ENCODE measurements around the gene ADCY7. TPM values are rescaled to one million over a fixed set of nuclear protein-coding genes. Genes with fewer than 3 reads are reported as not detected.
A peak's percentile ranks its signal among the peaks of the same experiment; 100 is the strongest.
"Not testable (repeated sequence)": the region's sequence is repeated elsewhere in the genome, so short reads cannot be mapped to it uniquely, and the experiment has no call there.

ADCY7 gene
- total RNA-seq = 12.7 and 24.4 TPM in 2 replicates
- 20.4 TPM for polyA plus RNA-seq (2012)

- DNase-seq (ENCODE audit: low read depth) = peak; percentile 86
Observed at GRCh38 chr16:50266337-50267091, at the start of gene ADCY7. Gene ADCY7 (plus strand): TSS chr16:50266551. CDS start chr16:50288180, 21,629 bp downstream.

- DNase-seq (ENCODE audit: low read depth) = no peak
Observed at GRCh38 chr16:50219402-50219975, 46.9 kb upstream of the ADCY7 start.

DNA sequence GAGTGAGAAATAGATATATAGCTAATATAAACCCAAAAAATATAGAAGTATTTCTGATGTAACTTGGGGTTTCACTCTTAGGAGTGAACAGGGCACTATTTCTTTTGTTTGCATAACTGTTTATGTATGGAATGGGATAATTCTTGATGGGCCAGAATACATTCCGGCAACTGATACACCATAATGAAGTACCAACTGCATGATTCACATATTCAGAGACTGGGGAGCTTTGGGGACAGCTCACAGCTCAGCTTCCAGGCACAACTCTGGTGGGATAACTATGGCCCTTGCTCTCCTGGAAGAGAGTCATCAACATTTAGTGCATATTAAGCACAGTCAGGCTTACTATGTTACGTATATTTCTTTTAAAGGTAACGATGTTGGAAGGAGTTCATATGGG lies 42.1 kb upstream of the ADCY7 start:
- DNase-seq (ENCODE audit: low read depth) = no peak

DNA sequence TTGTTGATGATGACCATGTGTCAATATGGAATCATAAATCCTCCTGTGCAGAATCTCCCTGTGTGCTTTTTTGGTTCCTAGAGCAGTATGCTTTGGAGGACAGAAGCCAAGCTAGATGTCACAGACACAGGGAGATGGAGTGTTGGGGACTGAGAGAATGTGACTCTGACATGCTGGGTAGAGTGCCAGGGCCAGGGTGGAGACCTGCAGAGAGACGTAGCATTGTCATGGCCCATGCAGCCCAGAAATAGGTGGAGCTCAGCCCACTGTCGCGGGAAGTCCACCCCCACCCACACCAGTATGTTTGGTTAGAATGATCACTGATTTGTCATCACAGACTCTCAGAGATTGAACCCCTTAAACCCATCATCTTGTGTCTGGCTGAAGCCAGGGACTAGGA lies 39.2 kb upstream of the ADCY7 start:
- no peak for DNase-seq (ENCODE audit: low read depth)

DNA sequence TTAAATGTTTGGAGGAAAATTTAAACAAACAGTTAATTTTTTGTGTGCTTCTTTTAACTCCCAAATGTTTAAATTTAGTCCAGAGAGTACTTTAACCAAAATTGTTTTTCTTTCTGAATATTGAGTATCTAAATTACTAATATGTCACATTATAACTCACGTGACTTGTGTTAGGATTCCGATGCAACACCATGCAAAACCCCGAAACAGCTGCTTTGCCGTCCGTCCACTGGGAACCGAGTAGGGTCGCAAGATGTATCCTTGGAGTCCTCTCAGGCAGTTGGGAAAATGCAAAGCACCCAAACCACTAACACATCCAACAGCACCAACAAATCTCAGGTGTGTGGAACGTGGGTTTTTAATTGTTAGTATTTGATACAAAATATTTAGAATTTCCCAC lies 38.7 kb upstream of the ADCY7 start:
- no peak for DNase-seq (ENCODE audit: low read depth)

- DNase-seq (ENCODE audit: low read depth) = no peak
Observed at GRCh38 chr16:50228364-50228868, 37.9 kb upstream of the ADCY7 start.

DNA sequence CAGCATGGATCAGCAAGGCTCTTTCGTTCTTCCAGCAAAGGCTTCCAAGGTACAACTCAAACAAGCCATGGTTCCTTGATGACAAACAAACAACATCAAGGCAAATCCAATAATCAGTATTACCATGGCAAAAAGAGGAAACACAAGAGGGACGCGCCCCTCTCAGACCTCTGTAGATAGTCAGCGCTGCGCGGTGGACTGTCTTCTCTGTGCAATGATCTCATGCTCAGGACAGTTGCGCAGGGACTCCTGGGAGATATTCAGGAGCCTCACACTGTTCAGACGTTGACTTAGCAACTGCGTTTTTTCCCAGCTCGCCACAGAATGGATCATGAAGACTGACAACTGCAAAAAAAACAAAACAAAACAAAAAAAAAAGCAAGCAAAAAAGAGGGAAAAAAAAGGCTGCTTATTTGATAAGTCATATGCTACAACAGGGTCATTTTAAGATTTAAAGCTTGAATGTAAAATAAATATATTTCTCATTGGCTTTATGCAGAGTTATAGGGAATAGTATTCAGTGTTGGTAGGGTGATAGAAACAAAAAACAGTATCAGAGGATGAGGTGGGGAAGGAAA lies 37.1 kb upstream of the ADCY7 start:
- no peak for DNase-seq (ENCODE audit: low read depth)

DNA sequence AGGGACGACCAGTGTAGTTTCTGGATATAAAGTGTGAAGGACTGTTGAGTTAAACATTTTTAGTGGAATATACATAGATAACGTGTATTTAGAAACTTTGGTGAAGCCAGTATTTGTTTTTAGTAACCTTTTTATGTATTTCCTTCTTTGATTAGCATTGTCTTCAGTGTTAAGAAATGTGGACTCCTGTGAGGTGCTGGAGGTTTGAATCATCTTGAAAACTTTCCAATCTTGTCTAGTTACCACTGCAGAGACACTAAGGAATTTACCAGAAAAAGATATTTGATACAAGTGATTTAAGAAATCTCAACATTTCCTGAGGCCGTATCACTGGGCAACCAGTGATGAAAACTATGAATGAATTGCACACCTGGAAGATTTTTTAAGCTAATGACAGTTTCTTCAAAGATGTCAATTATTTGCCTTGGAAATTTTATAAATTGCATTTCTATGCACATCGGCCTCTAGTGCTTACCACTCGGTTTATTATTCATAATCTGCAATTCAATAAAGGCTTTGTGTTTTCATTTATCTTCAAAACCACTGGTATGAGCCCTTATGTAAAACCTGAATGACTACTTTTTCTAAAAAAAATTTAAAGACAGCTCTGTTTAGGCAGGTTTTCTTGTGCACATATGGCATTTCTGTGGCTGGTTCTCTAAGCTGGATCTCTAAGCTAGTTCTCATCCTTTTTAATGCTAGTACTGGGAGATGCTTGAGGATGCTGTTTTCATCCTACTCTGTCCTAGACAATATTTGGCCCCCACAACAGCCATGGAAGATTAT lies 31.4 kb upstream of the ADCY7 start:
- DNase-seq (ENCODE audit: low read depth) = no peak

DNA sequence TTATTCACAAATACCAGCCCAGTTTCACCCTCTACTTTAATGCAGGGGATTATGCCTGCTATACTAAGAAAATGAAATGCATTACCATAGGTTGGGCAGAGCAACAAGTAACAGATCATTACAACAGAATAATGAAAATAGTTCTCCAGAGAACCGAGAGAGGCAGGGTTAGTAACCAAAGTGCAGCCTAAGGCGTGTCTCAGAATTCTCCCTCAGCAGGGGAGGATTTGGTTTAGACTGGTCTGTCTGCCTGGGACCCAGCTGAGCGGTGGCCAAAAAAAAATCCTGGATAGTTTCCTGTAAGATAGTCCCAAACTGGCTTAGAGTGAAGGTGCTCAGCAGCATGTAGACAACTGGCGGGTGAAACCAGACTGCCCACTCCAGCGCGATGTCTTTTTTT lies 30.8 kb upstream of the ADCY7 start:
- no peak for DNase-seq (ENCODE audit: low read depth)

DNA sequence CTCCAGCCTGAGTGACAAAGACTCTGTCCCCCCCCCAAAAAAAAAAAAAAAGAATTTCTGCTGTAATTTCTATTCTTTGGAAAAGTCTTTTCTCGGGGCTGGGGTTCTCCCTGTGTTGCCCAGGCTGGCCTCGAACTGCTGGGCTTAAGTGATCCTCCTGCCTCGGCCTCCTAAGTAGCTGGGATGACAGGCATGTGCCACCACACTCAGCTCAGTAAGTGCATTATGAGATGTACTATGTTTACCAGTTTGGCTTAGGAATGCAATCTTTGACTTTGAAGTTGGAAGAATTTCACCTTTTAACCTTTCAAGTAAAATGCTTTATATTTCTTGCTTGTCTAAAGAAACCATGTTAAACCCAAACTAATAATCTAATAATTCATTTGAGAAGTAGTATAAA lies 28.0 kb upstream of the ADCY7 start:
- DNase-seq (ENCODE audit: low read depth) = no peak

DNA sequence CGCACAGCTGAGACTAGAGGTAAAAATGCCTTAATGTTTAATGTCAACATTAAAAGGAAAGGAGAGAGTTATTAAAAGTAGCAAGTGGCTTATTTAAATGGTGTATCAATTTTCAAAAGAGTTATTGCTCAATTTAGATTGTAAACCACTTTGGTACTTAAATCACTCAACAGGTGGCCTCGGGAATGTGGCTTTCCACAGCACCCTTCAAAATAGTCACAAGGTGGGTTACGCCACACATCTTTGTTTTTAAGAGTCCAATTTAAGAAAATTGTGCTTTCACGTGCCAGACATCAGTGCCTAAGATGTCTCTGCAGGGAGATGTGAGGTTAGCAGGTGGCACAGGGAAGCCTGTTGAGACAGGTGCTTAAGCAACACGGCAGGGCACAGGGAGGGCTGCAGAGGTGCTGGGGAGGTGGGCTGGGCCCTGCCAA lies 27.5 kb upstream of the ADCY7 start:
- DNase-seq (ENCODE audit: low read depth) = peak; percentile 24

DNA sequence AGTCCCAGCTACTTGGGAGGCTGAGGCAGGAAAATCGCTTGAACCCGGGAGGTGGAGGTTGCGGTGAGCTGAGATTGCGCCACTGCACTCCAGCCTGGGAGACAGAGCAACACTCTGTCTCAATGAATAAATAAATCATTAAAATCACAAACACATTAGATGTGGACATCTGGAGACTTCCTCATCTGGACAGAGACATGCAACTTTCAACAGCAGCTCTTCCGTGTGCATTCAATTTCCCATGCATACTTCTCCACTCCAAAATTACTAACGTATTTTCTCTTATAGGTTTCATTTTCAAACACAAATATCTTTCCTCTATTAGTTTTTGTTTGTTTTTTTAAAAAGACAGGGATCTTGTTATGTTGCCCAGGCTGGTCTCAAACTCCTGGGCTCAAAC lies 23.3 kb upstream of the ADCY7 start:
- not testable (repeated sequence) for DNase-seq (ENCODE audit: low read depth)

DNA sequence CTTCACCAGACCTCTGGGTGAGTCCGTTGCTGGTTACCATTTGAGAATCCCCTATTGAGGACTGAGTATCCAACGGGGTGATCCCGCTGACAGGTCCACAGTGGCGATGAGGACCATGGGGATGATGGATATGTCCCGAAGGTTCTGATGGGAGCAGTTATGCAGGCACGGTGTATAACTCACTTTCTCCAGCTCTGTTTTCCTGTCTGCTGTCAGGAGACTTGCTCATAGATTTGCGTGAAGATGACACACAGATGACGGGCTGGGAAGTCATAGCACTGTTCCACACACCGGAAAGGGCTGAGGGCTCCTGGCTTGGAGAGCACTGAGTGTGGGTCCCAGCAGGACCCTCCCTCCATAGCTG lies 22.2 kb upstream of the ADCY7 start:
- no peak for DNase-seq (ENCODE audit: low read depth)

GRCh38 chr16:50244504-50245416 lies 21.6 kb upstream of the ADCY7 start:
- no peak for DNase-seq (ENCODE audit: low read depth)

DNA sequence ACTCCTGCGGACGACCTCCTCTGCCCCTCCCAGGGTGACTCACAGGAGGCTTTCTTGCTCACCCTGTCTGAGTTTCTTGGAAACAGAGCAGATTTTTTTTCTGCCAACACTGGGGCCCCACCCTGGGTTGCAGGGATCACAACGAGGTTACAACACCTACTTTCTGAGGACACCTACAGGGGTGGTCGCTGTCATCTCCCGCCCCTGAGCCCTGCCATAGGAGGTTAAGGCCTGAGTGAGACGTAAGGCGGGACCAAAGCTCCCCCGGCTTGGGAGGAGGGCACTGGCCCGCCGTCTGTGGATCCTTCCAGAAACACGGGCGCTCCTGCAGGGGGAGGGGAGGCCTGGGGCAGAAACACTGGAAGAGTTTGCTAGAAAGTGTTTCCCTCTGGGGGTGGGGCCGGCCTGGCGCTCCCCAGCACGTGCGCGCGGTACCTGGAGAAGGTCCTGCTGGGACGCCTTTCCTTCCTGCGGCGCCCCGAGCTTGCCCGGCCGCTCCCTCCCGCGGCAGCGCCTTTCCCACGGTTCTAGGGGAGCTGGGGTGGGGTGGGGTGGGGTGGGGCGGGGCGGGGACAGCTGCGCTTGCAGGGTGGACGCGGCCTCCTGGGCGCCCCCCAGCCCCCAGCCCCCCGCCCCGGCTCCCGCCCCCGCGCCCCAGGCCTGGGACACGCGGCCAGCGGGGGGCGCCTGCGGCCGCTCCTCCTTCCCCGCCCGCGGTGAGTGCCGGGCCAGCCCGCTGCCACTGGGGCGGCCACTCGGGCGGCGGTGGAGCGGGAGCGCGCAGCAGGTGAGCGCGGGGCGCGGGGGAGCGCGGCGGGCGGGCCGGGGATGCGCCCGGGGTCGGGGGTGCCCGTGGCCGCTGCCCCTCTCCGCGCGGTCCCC lies 20.7 kb upstream of the ADCY7 start:
- DNase-seq (ENCODE audit: low read depth) = peak; percentile 28

- no peak for DNase-seq (ENCODE audit: low read depth)
Observed at GRCh38 chr16:50246299-50247122, 19.8 kb upstream of the ADCY7 start.

DNA sequence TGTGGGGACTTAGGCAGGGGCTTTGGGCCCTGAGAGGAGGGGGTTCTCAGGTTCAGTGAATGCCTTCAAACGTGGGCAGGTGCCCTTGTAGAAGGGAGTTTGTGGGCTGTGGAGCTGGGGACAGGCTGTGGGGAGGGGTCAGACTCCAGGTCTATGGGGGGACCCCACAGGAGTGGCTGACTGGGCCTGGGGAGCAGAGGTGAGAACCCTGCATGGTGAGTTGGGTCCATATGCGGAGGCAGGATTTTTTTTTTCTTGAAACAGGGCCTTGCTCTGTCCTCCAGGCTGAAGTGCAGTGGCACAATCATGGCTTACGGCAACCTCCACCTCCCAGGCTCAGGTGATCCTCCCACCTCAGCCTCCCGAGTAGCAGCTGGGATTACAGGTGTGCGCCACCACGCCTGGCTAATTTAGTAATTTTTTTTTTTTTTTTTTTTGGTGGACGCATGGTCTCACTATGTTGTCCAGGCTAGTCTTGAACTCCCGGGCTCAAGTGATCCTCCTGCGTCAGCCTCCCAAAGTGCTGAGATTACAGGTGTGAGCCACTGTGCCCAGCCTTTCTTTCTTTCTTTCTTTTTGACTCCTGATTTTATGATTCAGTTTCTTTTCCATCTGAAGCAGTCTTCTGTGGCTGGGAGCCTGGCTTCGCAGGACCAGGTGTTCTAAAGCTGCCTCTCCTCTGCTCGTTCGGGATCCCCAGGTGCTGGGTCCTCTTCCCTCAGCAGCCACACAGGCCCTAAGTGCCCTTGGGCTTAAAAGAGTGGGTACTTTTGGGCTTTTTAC lies 19.0 kb upstream of the ADCY7 start:
- no peak for DNase-seq (ENCODE audit: low read depth)
